ENCODE results near the gene ASIC2. TPM values are rescaled to one million over a fixed set of nuclear protein-coding genes. Genes with fewer than 3 reads are reported as not detected.

ASIC2 gene
- total and polyA plus RNA-seq, 5 donors, result not detected

GRCh38 chr17:33039874-33040273 lies 253.2 kb downstream of the ASIC2 start:
- 22% methylated on average over 2 of the region's 2 CpGs for WGBS
- intact Hi-C loops (cut with DNase I), result loop anchor here in 2 of 4 donors (10.0 kb wide), 1 partner anchor 635 kb away; no protein-coding TSS in a partner anchor
- Histone ChIP-seq H3K27me3 (ENCODE audit: control insufficient read depth, insufficient read depth) (no peaks in the 10 kb centered on the region), H3K4me1 (ENCODE audit: control insufficient read depth, insufficient read depth, low read length) (peaks cover 3% of the 10 kb centered on the region), H3K4me3 (ENCODE audit: low read length) (no peak overlapping the region), H3K9me3 (ENCODE audit: control insufficient read depth, low read length) (no peaks in the 10 kb centered on the region), H3K27ac (ENCODE audit: low read length) (no peak overlapping the region)
- DNase-seq (no peak), ATAC-seq (peak; percentile 70 to 90)

GRCh38 chr17:33038740-33039139 lies 254.4 kb downstream of the ASIC2 start:
- intact Hi-C loops (cut with DNase I), result loop anchor here in 2 of 4 donors (10.0 kb wide), 1 partner anchor 636 kb away; no protein-coding TSS in a partner anchor
- 4% methylated on average over 3 of the region's 3 CpGs for WGBS
- no peak overlapping the region for H3K27ac ChIP-seq (ENCODE audit: low read length)
- H3K4me3 ChIP-seq (ENCODE audit: low read length), result no peak overlapping the region
- peak; percentile 36 to 69 (median 69) for DNase-seq
- H3K4me1 ChIP-seq (ENCODE audit: control insufficient read depth, insufficient read depth, low read length), result peaks cover 3% of the 10 kb centered on the region
- peak in 1 of 2 donors; percentile 86 for ATAC-seq
- no peaks in the 10 kb centered on the region for H3K27me3 ChIP-seq (ENCODE audit: control insufficient read depth, insufficient read depth)
- H3K9me3 ChIP-seq (ENCODE audit: control insufficient read depth, low read length), result no peaks in the 10 kb centered on the region

GRCh38 chr17:33033176-33033575 lies 259.9 kb downstream of the ASIC2 start:
- no peaks in the 10 kb centered on the region for H3K9me3 ChIP-seq (ENCODE audit: control insufficient read depth, low read length)
- no peak overlapping the region for H3K27ac ChIP-seq (ENCODE audit: low read length)
- intact Hi-C loops (cut with DNase I), result loop anchor here in 2 of 4 donors (10.0 kb wide), 1 partner anchor 642 kb away; no protein-coding TSS in a partner anchor
- ATAC-seq (no peak), DNase-seq (no peak)
- H3K4me1 ChIP-seq (ENCODE audit: control insufficient read depth, insufficient read depth, low read length), result no peaks in the 10 kb centered on the region
- no peak overlapping the region for H3K4me3 ChIP-seq (ENCODE audit: low read length)
- WGBS, result 90% methylated on average over 4 of the region's 4 CpGs
- H3K27me3 ChIP-seq (ENCODE audit: control insufficient read depth, insufficient read depth), result no peaks in the 10 kb centered on the region

DNA sequence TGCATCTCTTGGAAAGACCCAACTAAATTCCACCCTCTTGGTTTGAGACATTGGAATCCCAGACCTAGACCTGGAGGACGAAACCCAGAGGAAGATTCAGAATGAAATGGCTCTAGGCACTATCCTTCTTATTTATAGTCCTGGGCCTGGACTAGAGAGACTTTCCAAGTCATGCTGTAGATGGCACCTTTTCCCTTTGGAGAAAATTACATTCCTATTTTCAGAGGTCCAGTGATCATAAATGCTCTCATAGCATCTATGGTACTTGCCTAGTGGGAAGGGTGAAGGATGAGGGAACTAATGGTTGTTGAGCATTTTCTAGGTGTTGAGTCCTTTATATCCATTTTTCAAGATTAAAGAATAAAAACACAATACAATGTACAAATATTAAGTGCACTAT lies 264.3 kb downstream of the ASIC2 start:
- no peak overlapping the region for H3K27ac ChIP-seq (ENCODE audit: low read length)
- H3K27me3 ChIP-seq (ENCODE audit: control insufficient read depth, insufficient read depth), result no peaks in the 10 kb centered on the region
- WGBS, result 84% methylated on average over 1 of the region's 1 CpG
- H3K4me1 ChIP-seq (ENCODE audit: control insufficient read depth, insufficient read depth, low read length), result no peaks in the 10 kb centered on the region
- no peak for DNase-seq
- H3K4me3 ChIP-seq (ENCODE audit: low read length), result no peak overlapping the region
- intact Hi-C loops (cut with DNase I), result no loop called here
- H3K9me3 ChIP-seq (ENCODE audit: control insufficient read depth, low read length), result no peaks in the 10 kb centered on the region
- no peak for ATAC-seq

GRCh38 chr17:33028061-33028460 lies 265.0 kb downstream of the ASIC2 start:
- H3K27ac ChIP-seq (ENCODE audit: low read length), result no peak overlapping the region
- no peak for ATAC-seq
- H3K9me3 ChIP-seq (ENCODE audit: control insufficient read depth, low read length), result no peaks in the 10 kb centered on the region
- no peak for DNase-seq
- no peak overlapping the region for H3K4me3 ChIP-seq (ENCODE audit: low read length)
- intact Hi-C loops (cut with DNase I), result no loop called here
- H3K4me1 ChIP-seq (ENCODE audit: control insufficient read depth, insufficient read depth, low read length), result no peaks in the 10 kb centered on the region
- WGBS, result 75% methylated on average over 8 of the region's 8 CpGs
- H3K27me3 ChIP-seq (ENCODE audit: control insufficient read depth, insufficient read depth), result no peaks in the 10 kb centered on the region

GRCh38 chr17:33024688-33025486 lies 268.2 kb downstream of the ASIC2 start:
- Histone ChIP-seq H3K9me3 (ENCODE audit: control insufficient read depth, low read length) (no peaks in the 10 kb centered on the region), H3K4me3 (ENCODE audit: low read length) (no peak overlapping the region), H3K4me1 (ENCODE audit: control insufficient read depth, insufficient read depth, low read length) (no peaks in the 10 kb centered on the region), H3K27me3 (ENCODE audit: control insufficient read depth, insufficient read depth) (no peaks in the 10 kb centered on the region), H3K27ac (ENCODE audit: low read length) (no peak overlapping the region)
- ATAC-seq (no peak), DNase-seq (no peak)
- intact Hi-C loops (cut with DNase I), result no loop called here
- WGBS, result 68% methylated on average over 3 of the region's 3 CpGs

GRCh38 chr17:33023790-33024189 lies 269.3 kb downstream of the ASIC2 start:
- H3K9me3 ChIP-seq (ENCODE audit: control insufficient read depth, low read length), result no peaks in the 10 kb centered on the region
- no peaks in the 10 kb centered on the region for H3K27me3 ChIP-seq (ENCODE audit: control insufficient read depth, insufficient read depth)
- ATAC-seq (no peak), DNase-seq (no peak)
- no peak overlapping the region for H3K27ac ChIP-seq (ENCODE audit: low read length)
- WGBS, result 68% methylated on average over 3 of the region's 3 CpGs
- no peaks in the 10 kb centered on the region for H3K4me1 ChIP-seq (ENCODE audit: control insufficient read depth, insufficient read depth, low read length)
- intact Hi-C loops (cut with DNase I), result no loop called here
- no peak overlapping the region for H3K4me3 ChIP-seq (ENCODE audit: low read length)

GRCh38 chr17:33021731-33022408 lies 271.2 kb downstream of the ASIC2 start:
- Histone ChIP-seq H3K4me3 (ENCODE audit: low read length) (no peak overlapping the region), H3K27ac (ENCODE audit: low read length) (no peak overlapping the region), H3K9me3 (ENCODE audit: control insufficient read depth, low read length) (no peaks in the 10 kb centered on the region), H3K4me1 (ENCODE audit: control insufficient read depth, insufficient read depth, low read length) (no peaks in the 10 kb centered on the region), H3K27me3 (ENCODE audit: control insufficient read depth, insufficient read depth) (no peaks in the 10 kb centered on the region)
- ATAC-seq (no peak), DNase-seq (no peak)
- 55% methylated on average over 12 of the region's 12 CpGs for WGBS
- intact Hi-C loops (cut with DNase I), result no loop called here

DNA sequence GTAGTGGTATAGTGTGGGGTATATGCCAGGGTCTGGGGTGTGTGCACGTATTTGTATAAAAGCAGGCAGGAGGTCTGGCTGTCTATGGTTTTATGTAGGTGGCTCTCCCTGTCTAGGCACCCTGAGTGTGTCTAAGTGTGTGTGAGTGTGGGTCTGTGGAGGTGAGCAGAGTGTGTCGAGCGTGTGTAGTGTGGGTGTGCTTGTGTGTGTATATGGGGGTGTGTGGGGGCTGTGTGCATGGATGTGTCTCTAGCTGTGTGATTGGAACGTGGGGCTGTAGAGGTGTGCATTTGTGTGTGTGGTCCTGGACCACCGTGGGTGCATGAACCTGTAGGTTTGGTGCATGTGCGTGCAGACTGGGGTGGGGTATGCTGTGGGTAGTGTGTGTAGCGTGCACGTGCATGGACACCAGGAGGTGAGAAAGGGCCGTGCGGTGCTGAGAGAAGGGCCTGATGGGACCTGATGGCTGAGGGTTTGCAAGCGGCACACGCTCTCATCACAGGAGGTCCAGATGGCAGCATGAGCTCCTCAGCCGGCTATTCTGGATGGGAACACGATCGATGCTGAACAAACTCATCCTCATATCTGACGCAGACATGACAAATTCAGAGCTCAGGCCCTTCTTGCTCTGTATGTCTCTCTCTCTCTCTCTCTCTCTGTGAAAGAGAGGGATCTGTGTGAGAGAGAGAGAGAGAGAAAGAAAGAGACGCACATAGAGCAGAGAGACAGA lies 273.8 kb downstream of the ASIC2 start:
- Histone ChIP-seq H3K4me1 (ENCODE audit: control insufficient read depth, insufficient read depth, low read length) (no peaks in the 10 kb centered on the region), H3K9me3 (ENCODE audit: control insufficient read depth, low read length) (no peaks in the 10 kb centered on the region), H3K4me3 (ENCODE audit: low read length) (no peak overlapping the region), H3K27me3 (ENCODE audit: control insufficient read depth, insufficient read depth) (no peaks in the 10 kb centered on the region), H3K27ac (ENCODE audit: low read length) (no peak overlapping the region)
- no peak for ATAC-seq
- DNase-seq, result no peak
- intact Hi-C loops (cut with DNase I), result no loop called here
- 85% methylated on average over 17 of the region's 17 CpGs for WGBS

DNA sequence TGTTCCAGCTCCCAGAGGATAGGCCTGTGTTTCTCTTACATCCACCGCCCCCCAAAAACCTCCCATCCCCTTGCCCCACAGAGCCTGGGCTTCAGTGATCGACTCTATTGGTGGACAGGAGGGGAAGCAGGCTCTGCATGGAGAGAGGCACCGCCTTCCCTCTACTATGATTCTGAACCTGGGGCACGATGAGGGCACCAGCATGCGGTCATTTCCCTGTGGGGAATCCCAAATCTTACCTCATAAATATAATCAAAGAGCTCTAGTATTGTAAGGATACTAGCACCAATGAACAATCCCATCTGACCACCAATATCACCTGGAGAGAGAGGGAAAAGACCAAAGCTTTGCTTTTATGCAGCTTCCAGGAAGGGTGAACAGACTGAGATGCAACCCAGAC lies 275.7 kb downstream of the ASIC2 start:
- DNase-seq (no peak), ATAC-seq (no peak)
- Histone ChIP-seq H3K4me1 (ENCODE audit: control insufficient read depth, insufficient read depth, low read length) (no peaks in the 10 kb centered on the region), H3K27me3 (ENCODE audit: control insufficient read depth, insufficient read depth) (no peaks in the 10 kb centered on the region), H3K4me3 (ENCODE audit: low read length) (no peak overlapping the region), H3K9me3 (ENCODE audit: control insufficient read depth, low read length) (no peaks in the 10 kb centered on the region), H3K27ac (ENCODE audit: low read length) (no peak overlapping the region)
- intact Hi-C loops (cut with DNase I), result no loop called here
- 89% methylated on average over 5 of the region's 5 CpGs for WGBS

DNA sequence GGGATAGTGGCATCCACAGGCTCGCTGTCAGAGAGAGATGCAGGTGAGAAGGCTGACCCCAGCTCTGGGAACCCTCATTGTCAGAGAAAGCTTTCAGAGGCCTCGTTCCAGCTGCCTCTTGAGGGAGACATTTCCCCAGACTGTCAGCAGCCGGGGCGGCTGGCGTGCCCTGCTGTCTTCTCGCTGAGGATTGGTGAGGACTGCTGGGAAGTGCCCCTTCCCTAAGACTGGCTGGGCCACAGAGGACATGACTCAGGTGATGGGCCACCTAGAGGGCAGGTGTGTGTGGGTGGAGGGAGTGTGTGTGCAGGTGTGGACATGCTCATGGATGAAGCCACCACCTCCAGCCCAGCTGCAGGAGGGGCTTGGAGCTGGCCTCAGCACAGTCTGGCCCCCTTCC lies 276.2 kb downstream of the ASIC2 start:
- Histone ChIP-seq H3K27me3 (ENCODE audit: control insufficient read depth, insufficient read depth) (no peaks in the 10 kb centered on the region), H3K4me1 (ENCODE audit: control insufficient read depth, insufficient read depth, low read length) (no peaks in the 10 kb centered on the region), H3K9me3 (ENCODE audit: control insufficient read depth, low read length) (no peaks in the 10 kb centered on the region), H3K27ac (ENCODE audit: low read length) (no peak overlapping the region), H3K4me3 (ENCODE audit: low read length) (no peak overlapping the region)
- 70% methylated on average over 6 of the region's 6 CpGs for WGBS
- DNase-seq (no peak), ATAC-seq (no peak)
- intact Hi-C loops (cut with DNase I), result no loop called here

Data from right cardiac atrium (tissue), 5 donors.